Raji (cell line): ENCODE data around the gene MTMR8.
A peak's percentile ranks its signal among the peaks of the same experiment; 100 is the strongest.

Experiments
- POLR2A ChIP-seq: IDR thresholded peaks from 2 replicates; pipeline ENCODE4 v1.6.1; 2011; ENCODE audit warnings: low read depth, low read length, control low read depth; ENCODE audit not compliant: insufficient read depth

Gene MTMR8

DNA sequence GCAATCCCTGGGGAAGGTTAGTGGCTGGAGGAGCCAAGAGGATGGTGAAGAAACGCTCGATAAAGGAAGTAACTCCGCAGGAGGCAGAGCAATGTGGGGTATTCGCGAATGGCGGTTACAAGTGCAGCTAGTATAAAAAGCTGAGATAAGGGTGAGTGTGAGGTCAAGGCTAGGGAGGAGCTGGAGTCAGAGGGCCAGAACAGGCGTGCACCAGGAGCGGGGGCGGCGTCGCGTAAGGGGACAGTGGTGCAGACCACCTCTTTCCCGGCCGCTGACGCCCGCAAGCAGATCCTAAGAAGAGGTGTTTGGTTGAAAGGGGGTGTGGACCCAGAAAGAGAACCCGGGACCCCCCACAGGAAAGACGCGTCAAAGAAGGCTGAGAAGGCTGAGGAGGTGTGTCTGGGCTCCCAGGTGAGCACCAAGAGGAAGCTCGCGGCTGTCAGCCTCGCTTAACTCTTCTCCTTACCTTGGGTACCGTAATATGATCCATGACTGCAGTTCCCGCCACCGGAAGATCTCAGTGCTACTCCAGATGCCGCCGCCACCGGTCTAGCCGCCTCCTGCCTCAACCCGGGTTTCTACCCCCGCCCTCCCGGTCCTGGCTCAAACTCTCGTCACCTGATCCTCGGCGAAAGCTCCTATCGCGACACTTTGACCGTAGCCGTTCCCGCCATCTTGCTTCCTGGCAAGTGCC lies at the start of gene MTMR8:
Gene MTMR8 (minus strand): TSS at position 579 of the 694 bp plus-strand sequence. CDS start 89 bp downstream, at position 490.
- peak; percentile 47 for TF ChIP-seq POLR2A

DNA sequence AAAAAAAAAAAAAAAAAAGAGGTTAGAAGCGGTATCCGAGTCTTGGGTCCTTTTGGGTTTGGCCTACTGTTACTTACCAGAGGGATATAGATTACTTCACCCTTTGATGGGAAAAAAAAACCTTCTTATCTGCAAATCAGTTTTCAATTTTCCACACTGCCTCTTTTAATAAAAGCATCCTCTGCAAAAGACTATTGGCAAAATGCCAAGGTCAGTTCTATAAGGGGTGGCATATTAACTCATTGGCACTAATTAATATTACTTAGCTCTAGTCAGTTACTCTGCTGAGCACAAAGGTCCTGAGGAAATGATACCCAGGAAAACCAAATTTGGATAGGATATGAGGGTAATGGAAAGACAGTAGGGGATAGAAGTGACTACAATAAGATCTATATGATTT lies 44.3 kb upstream of the MTMR8 start:
- TF ChIP-seq POLR2A = no peak

DNA sequence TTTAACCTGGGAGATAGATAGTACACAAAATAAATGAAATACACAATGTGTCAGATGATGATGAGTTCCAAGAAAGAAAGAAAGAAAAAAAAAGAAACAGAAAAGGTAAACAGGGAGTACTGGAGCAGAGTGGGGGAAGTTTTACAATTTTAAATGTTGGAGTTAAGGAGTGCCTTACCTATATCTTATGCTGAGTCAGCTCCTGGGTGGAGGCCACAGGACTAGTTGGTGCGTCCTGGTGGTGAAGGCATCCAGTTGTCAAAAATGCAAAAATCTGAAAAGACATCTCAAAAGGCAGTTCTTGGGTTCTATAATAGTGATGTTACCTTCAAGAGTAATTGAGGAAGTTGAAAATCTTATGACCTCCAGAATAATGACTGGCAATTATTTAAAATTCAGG lies 42.4 kb upstream of the MTMR8 start:
- no peak for TF ChIP-seq POLR2A

- TF ChIP-seq POLR2A = no peak
Measured at GRCh38 chrX:64437218-64437617, 42.0 kb upstream of the MTMR8 start.

DNA sequence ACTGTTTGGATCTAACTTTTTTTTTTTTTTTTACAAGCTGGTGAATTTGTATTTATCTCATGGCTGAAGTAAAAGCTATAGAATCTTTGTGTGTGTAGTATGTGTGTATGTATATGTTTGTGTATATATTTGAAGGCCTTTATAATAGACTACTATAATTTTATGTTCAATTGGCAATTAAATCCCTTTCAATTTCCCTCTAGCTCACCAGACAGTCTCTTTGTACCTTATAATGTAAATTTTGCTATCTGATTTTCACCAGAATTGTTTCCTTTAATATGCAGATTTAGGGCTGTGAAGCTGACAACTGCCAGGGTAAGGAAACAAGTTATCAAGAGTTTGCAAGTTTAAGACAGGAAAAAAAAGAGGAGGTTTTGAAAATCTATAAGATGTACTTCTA lies 33.1 kb upstream of the MTMR8 start:
- TF ChIP-seq POLR2A = no peak

- TF ChIP-seq POLR2A = no peak
Measured at GRCh38 chrX:64427787-64428186, 32.5 kb upstream of the MTMR8 start.

- no peak for TF ChIP-seq POLR2A
Measured at GRCh38 chrX:64427281-64427680, 32.0 kb upstream of the MTMR8 start.

DNA sequence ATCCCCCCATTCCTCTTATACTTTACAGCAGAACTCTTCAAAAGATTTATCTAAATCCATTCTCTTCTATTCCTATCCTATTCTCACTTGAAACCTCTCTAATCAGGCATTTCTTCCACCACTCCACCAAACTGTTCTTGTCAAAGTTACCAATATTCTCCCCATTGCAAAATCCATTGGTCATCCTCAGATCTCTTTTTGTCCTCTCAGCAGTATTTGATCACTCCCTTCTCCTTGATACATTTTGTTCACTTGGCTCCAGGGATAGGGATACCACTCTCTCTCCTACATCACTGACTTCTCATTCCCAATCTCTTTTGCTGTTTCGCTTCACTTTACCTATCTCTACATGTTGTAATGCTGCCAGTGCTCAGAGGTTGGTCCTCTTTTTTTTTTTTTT lies 2.8 kb upstream of the MTMR8 start:
- no peak for TF ChIP-seq POLR2A

- TF ChIP-seq POLR2A = no peak
Measured at GRCh38 chrX:64395568-64395929, 297 bp upstream of the MTMR8 start.

DNA sequence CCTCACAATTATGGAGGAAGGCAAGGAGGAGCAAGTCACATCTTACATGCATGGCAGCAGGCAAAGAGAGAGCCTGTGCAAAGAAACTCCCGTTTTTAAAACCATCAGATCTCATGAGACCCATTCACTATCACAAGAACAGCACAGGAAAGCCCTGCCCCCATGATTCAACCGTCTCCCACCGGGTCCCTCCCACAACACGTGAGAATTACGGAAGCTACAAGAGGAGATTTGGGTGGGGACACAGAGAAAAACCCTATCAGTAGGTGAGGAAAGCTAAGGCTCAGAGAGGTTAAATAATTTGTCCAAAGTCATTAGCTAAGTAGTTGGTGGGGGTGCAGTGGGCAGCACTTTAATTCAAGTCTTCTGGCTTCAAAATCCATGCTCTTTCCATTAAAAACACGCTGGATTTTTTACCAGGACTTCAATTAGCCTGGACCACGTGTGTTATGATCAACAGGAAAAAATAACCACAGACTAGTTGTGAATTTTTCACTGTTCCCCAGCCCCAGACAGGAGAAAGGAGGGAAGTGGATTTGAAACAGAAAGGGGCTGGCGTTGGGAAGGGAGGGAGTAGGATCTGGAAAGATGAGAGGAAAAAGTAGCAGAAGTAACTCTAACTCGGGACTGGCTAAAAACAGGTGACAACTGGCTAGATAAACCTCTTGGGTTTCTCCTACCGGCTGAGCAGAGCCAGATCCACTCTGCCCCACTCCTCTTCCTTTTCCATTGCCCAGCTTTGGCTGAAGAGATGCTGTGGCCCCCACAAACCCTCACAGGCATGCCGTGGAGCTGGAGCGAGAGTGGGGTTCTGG lies 986 bp downstream of the MTMR8 start:
- no peak for TF ChIP-seq POLR2A

GRCh38 chrX:64389489-64389888 lies 5.8 kb downstream of the MTMR8 start:
- TF ChIP-seq POLR2A = no peak

GRCh38 chrX:64379924-64380323 lies 15.3 kb downstream of the MTMR8 start:
- no peak for TF ChIP-seq POLR2A

- TF ChIP-seq POLR2A = no peak
Measured at GRCh38 chrX:64377753-64378152, 17.5 kb downstream of the MTMR8 start.

DNA sequence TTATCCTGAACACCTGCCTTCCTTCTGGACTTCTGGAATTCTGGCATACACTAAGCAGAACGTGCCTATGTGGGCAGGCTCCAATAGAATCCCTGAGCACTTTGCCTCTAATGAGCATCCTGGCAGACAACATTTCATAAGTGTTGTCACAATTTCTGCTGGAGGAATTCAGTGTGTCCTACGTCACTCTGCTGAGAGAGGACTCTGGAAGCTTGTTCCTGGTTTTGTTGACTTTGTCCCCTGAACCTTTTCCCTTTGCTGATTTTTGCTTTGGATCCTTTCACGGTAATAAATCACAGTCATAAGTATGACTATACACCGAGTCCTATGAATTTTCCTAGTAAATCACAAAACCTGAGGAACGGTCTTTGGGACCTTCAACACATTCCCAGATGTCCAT lies 43.2 kb downstream of the MTMR8 start:
- TF ChIP-seq POLR2A = no peak

- TF ChIP-seq POLR2A = no peak
Measured at GRCh38 chrX:64350521-64350920, 44.7 kb downstream of the MTMR8 start.

DNA sequence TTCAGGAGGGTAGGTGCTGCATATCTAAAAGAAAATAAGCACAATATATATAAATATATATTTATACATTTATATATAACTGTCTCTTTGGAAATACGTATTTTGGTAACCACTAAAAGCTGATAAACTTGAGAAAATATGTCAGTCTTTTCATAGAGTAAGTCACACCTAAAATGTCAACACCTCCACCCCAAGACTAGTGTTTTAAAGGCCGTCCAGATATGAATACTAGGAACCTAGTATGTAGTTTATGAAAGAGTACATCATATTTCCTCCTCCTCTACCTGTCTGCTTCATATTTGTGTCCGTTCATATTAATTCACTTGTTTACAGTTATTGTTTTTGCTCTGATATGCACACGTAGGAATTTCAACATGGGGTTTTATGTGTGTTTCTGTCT lies 45.2 kb downstream of the MTMR8 start:
- TF ChIP-seq POLR2A = no peak

- TF ChIP-seq POLR2A = no peak
Measured at GRCh38 chrX:64342811-64343210, 52.4 kb downstream of the MTMR8 start.

DNA sequence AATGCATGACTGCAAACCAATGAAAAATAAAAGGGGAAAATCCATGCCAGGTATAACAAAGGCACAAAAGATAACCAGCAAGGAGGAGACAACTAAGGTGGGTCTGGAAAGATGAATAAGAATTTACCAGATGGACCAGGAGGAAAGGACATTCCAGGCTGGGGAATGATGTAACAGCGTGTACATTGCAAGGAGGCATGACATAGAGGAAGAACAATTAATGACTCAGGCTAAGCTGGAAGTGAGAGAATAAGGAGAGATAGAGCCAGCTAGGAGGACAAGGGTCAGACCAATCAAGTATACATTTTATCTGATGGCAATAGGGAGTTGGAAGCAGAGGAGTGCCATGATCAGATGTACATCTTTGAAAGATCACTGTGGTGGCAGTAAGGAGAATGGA lies 57.0 kb downstream of the MTMR8 start:
- no peak for TF ChIP-seq POLR2A
